ENCODE measurements around the gene SGK1.

SGK1 gene

GRCh38 chr6:134303891-134304290 is 14.0 kb downstream of the SGK1 start:
- POLR2A ChIA-PET = no interaction called here

DNA sequence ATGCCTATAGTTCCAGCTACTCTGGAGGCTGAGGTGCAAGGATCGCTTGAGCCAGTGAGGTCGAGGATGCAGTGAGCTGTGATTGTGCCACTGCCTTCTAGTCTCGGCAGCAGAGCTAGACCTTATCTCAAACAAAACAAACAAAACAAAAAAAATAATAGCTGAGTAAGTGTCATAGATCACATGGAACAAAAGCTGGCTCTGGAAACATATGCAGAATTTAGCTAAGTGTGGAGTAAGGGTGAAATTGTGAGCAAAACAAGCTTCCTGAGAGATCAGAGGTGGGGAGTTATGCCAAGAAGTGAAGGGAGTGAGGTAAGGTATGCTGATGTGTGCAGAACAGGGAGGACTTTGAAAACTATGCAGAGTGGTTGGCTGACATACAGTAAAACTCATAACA is 18.7 kb downstream of the SGK1 start:
- ChIA-PET POLR2A (interaction anchor here (1.1 kb wide), 1 partner anchor 18 kb away, joined by 3 read pairs; no protein-coding TSS in a partner anchor), CTCF (interaction anchor here (0.9 to 3.3 kb wide), 3 partner anchors 9 to 64 kb away, joined by 3 to 9 read pairs (median 3); no protein-coding TSS in a partner anchor)
- no peak for DNase-seq (ENCODE audit: extremely low spot score)
- TF ChIP-seq CTCF (IDR thresholded peaks at IDR 0.05; ENCODE audit: control extremely low read depth, extremely low read depth, low read depth, missing control alignments) = no peak

More at GRCh38 chr6:134303891-134304290, 14.0 kb downstream of the SGK1 start:
- CTCF ChIA-PET = no interaction called here
- no peak for DNase-seq (ENCODE audit: extremely low spot score)
- no peak for TF ChIP-seq CTCF (IDR thresholded peaks at IDR 0.05; ENCODE audit: control extremely low read depth, extremely low read depth, low read depth, missing control alignments)

DNA sequence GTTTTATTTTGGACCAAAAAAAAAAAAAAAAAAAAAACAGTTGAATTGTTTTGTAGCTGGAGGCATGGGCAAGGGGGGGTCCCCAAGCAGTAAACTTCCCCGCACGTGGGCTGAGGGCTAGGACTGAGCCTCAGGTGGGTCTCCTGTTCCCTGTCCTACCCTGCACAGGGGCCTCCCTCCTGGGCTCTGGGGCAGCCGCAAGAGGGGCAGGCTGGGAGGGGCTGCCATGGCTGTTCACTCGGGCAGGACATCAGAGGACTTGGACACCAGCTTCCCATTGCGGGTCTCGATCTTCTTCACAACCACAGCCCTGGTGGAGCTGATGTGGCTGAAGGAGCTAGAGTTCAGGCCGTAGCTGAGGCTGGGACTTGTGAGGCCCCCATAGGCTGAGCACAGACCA is 21.1 kb downstream of the SGK1 start:
- no peak for DNase-seq (ENCODE audit: extremely low spot score)
- CTCF ChIA-PET = interaction anchor here (1.0 to 3.3 kb wide), 8 partner anchors 9 to 644 kb away, joined by 3 to 9 read pairs (median 3); no protein-coding TSS in a partner anchor
- no peak for TF ChIP-seq CTCF (IDR thresholded peaks at IDR 0.05; ENCODE audit: control extremely low read depth, extremely low read depth, low read depth, missing control alignments)
- POLR2A ChIA-PET = interaction anchor here (0.6 kb wide), 1 partner anchor 14 kb away, joined by 4 read pairs; no protein-coding TSS in a partner anchor

- peak; percentile 54 for DNase-seq (ENCODE audit: extremely low spot score)
- no peak for TF ChIP-seq CTCF (IDR thresholded peaks at IDR 0.05; ENCODE audit: control extremely low read depth, extremely low read depth, low read depth, missing control alignments)
- ChIA-PET CTCF (interaction anchor here (1.3 to 3.3 kb wide), 4 partner anchors 8 to 141 kb away, joined by 3 to 9 read pairs (median 4); no protein-coding TSS in a partner anchor), POLR2A (interaction anchor here (0.6 kb wide), 1 partner anchor 15 kb away, joined by 4 read pairs; no protein-coding TSS in a partner anchor)
These were observed 21.9 kb downstream of the SGK1 start for GRCh38 chr6:134295953-134296553.

DNA sequence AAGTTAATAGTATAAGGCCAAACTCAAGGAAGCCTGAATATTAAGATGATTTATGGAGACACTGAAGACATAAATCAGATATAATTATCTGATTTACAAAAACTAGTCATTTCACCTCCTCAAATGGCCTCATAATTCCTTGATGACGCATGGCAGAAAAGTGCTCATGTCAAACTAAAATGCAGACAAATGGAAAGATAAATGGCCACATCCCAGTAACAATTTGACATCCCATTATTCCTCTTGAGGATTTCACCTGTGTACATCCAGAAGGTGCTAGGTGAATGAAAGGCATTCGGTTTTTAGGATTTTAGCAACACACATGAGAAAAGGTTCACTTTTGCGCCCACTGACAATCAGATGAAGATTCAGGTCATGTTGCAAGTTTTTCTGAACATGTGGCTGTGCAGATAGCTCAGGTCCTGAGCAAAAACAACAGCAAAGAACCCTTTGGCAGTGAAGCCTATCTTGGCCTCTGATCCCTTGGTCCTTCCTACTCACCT is 24.2 kb downstream of the SGK1 start:
- ChIA-PET CTCF (interaction anchor here (1.5 kb wide), 1 partner anchor 11 kb away, joined by 3 read pairs; no protein-coding TSS in a partner anchor), POLR2A (no interaction called here)
- DNase-seq (ENCODE audit: extremely low spot score) = no peak
- no peak for TF ChIP-seq CTCF (IDR thresholded peaks at IDR 0.05; ENCODE audit: control extremely low read depth, extremely low read depth, low read depth, missing control alignments)

- ChIA-PET POLR2A (no interaction called here), CTCF (interaction anchor here (0.9 to 1.0 kb wide), 2 partner anchors 9 to 79 kb away, joined by 3 to 4 read pairs; no protein-coding TSS in a partner anchor)
- DNase-seq (ENCODE audit: extremely low spot score) = no peak
- TF ChIP-seq CTCF (IDR thresholded peaks at IDR 0.05; ENCODE audit: control extremely low read depth, extremely low read depth, low read depth, missing control alignments) = no peak
These were observed 26.8 kb downstream of the SGK1 start for GRCh38 chr6:134291156-134291555.
